HL-60 (cell line): ENCODE results near the gene SCIN.

Experiments used
- DNase-seq, 2 experiments: peaks; one replicate each; pipeline ENCODE4 v3.0.0-alpha.2; 2010 to 2020; ENCODE audit warnings: low read depth in 1 of 2, low spot score in 1 of 2
- H3K27ac ChIP-seq: fragments of 250-450 bp; sonication (Bioruptor Pico); replicated peaks from 2 replicates; pipeline ENCODE4 v1.5.1; 2020; ENCODE audit warnings: mild to moderate bottlenecking, moderate library complexity
- H3K27me3 ChIP-seq: fragments of 250-450 bp; sonication (Bioruptor Pico); 2 replicates; pipeline ENCODE4 v1.5.1; 2021; ENCODE audit warnings: mild to moderate bottlenecking, moderate library complexity; ENCODE audit not compliant: insufficient read depth, poor library complexity, severe bottlenecking
- H3K4me3 ChIP-seq: replicated peaks from 2 replicates; pipeline ENCODE4 v1.5.1; 2011; ENCODE audit warnings: mild to moderate bottlenecking, control low read depth, low read length; ENCODE audit not compliant: insufficient read depth
- CTCF ChIP-seq: IDR thresholded peaks from one replicate; pipeline ENCODE4 v1.5.1; 2011; ENCODE audit warnings: low read length, control low read depth, inconsistent platforms; ENCODE audit not compliant: insufficient read depth
- GABPA ChIP-seq: IDR thresholded peaks from 2 replicates; pipeline ENCODE4 v1.6.1; 2012; ENCODE audit warnings: low read depth
- POLR2AphosphoS5 ChIP-seq: IDR thresholded peaks from 2 replicates; pipeline ENCODE4 v1.6.1; 2012; ENCODE audit warnings: low read depth
- REST ChIP-seq: IDR thresholded peaks from 2 replicates; pipeline ENCODE4 v1.6.1; 2012; ENCODE audit warnings: low read depth; ENCODE audit not compliant: insufficient replicate concordance
- SPI1 ChIP-seq: IDR thresholded peaks from 2 replicates; pipeline ENCODE4 v1.6.1; 2012; ENCODE audit warnings: low read depth, mild to moderate bottlenecking, borderline replicate concordance

Gene SCIN

GRCh38 chr7:12683678-12684585 lies 113.4 kb downstream of the SCIN start:
- no peak overlapping the region for H3K27ac ChIP-seq
- H3K4me3 ChIP-seq, result no peak overlapping the region
- TF ChIP-seq SPI1, result no peak
- TF ChIP-seq REST, result no peak
- TF ChIP-seq GABPA, result no peak
- no peak for TF ChIP-seq CTCF
- no peak for TF ChIP-seq POLR2AphosphoS5
- no peaks in the 10 kb centered on the region for H3K27me3 ChIP-seq
- DNase-seq, result no peak

- Histone ChIP-seq H3K27me3 (no peaks in the 10 kb centered on the region), H3K4me3 (no peak overlapping the region), H3K27ac (no peak overlapping the region)
- DNase-seq, result no peak
- TF ChIP-seq SPI1, result no peak
- no peak for TF ChIP-seq REST
- no peak for TF ChIP-seq GABPA
- TF ChIP-seq POLR2AphosphoS5, result no peak
- TF ChIP-seq CTCF, result no peak
Observed at GRCh38 chr7:12684733-12685132, 114.2 kb downstream of the SCIN start.

GRCh38 chr7:12685550-12685949 lies 115.0 kb downstream of the SCIN start:
- Histone ChIP-seq H3K4me3 (no peak overlapping the region), H3K27ac (no peak overlapping the region; the same call in 1 of the 2 replicates), H3K27me3 (no peaks in the 10 kb centered on the region)
- DNase-seq, result peak in 1 of 2 experiments; percentile 35
- peak; percentile 3 for TF ChIP-seq CTCF
- TF ChIP-seq SPI1, result peak; percentile 60; the same call in 1 of the 2 replicates
- no peak for TF ChIP-seq POLR2AphosphoS5
